Psoas muscle (tissue), 8 donors: ENCODE measurements around the gene PRORP. TPM values are rescaled to one million over a fixed set of nuclear protein-coding genes. Genes with fewer than 3 reads are reported as not detected.

Source experiments
- ATAC-seq, 4 donors: fragments of 200-7000 bp; cut with Tn5 transposase; one replicate each; pipeline ENCODE4 v1.9.1; 2020; ENCODE audit warnings: moderate library complexity in 3 of 4, mild to moderate bottlenecking in 2 of 4
- DNase-seq, 2 donors: peaks; one replicate each; pipeline ENCODE4 v3.0.0-alpha.2; 2020
- H3K27ac ChIP-seq: fragments of 200-600 bp; one replicate; pipeline ENCODE4 v1.8.0; 2022
- H3K27me3 ChIP-seq, 3 donors: fragments of 200-600 bp in 1 of 3; one replicate each; pipeline versions ENCODE4 v1.6.1 to v1.8.0; 2013 to 2022; ENCODE audit warnings: low read length in 2 of 3, mild to moderate bottlenecking in 2 of 3, moderate library complexity in 1 of 3; ENCODE audit not compliant: insufficient read depth in 3 of 3
- H3K36me3 ChIP-seq, 2 donors: fragments of 200-600 bp in 1 of 2; one replicate each; pipeline versions ENCODE4 v1.6.1 to v1.8.0; 2013 to 2022; ENCODE audit warnings: low read depth in 1 of 2, mild to moderate bottlenecking in 1 of 2, moderate library complexity in 1 of 2; ENCODE audit not compliant: insufficient read depth in 1 of 2
- H3K4me1 ChIP-seq: fragments of 200-600 bp; one replicate; pipeline ENCODE4 v1.8.0; 2022
- H3K4me3 ChIP-seq: fragments of 200-600 bp; one replicate; pipeline ENCODE4 v1.8.0; 2022; ENCODE audit warnings: mild to moderate bottlenecking
- H3K9me3 ChIP-seq: fragments of 200-600 bp; one replicate; pipeline ENCODE4 v1.8.0; 2022
- WGBS, 3 donors: extraction: QIAGEN DNeasy Blood & Tissue Kit; methylation state at CpG; one replicate each; pipeline versions ENCODE4 v1.1.6 to v1.1.7; 2013; 5-methylcytosine and 5-hydroxymethylcytosine counted together
- intact Hi-C, 2 donors: fragments of 100-400 bp; cut with DNase I; formaldehyde crosslinking; loops; one replicate each; pipeline versions ENCODE4 v1.11.0 to v1.14.2; 2022
- polyA plus RNA-seq, 3 donors: library from polyadenylated mRNA; stranded (reverse); fragments of 200-250 nt; gene quantifications; one replicate each; pipeline ENCODE4 v1.2.3, GENCODE V29; 2013
- total RNA-seq, 4 donors: library from RNA; stranded (reverse); fragmentation: NEBNext Ultra II Directional in 2 of 4; extraction: Animal tissue kit (Norgen Biotek cat#: 25700) in 2 of 4; gene quantifications; one replicate each; pipeline versions ENCODE4 v1.2.1 to v1.2.4, GENCODE V29; 2021 to 2023
- TF ChIP-seq, protein P1 (sequence below): fragments of 200-600 bp; IDR thresholded peaks from one replicate; pipeline ENCODE4 v1.8.0; 2022; ENCODE audit warnings: antibody characterized with exemption
- donor health status: healthy with polysubstance abuse.
- donor health status: DM: no; HTN: no; CAD: no; lungs with moderate emphysema.
- donor health status: Bipolar disorder and iron deficiency.
- donor health status: healthy.
- donor health status: DM: yes; HTN: yes; CAD: no.
- donor health status: DM: no; HTN: no; CAD: no.
- donor health status: DM: no; HTN: no; CAD: no.
- donor health status: DM: yes; HTN: yes; CAD: no.

The PRORP gene
- total and polyA plus RNA-seq, 7 donors: 11.3 to 23.5 (median 17.7) TPM

DNA sequence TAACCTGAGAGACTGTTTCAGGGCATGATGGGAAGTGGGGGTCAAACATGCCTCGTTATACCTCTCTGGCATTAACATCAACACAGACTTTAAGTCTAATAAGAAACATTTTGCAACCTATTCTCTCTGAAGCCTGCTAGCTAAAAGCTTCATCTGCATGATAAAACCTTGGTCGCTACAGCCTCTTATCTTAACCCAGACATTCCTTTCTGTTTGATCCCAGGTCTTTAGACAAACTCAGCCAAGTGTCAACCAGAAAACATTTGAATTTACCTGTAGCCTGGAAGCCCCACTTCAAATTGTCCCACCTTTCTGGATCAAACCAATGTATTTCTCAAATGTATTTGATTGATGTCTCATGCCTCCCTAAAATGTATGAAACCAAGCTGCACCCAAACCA lies 9.7 kb upstream of the PRORP start:
- DNase-seq (no peak), ATAC-seq (no peak)
- intact Hi-C loops: no loop called here
- 84 to 92% (median 86%) methylated on average over 2 of the region's 2 CpGs for WGBS, 3 donors
- Histone ChIP-seq H3K4me3 (no peak overlapping the region), H3K4me1 (no peaks in the 10 kb centered on the region), H3K27ac (no peak overlapping the region), H3K9me3 (no peaks in the 10 kb centered on the region), H3K36me3 (peaks cover 11 to 93% of the 10 kb centered on the region in 2 donors), H3K27me3 (no peaks in the 10 kb centered on the region)
- TF ChIP-seq, protein P1, sequence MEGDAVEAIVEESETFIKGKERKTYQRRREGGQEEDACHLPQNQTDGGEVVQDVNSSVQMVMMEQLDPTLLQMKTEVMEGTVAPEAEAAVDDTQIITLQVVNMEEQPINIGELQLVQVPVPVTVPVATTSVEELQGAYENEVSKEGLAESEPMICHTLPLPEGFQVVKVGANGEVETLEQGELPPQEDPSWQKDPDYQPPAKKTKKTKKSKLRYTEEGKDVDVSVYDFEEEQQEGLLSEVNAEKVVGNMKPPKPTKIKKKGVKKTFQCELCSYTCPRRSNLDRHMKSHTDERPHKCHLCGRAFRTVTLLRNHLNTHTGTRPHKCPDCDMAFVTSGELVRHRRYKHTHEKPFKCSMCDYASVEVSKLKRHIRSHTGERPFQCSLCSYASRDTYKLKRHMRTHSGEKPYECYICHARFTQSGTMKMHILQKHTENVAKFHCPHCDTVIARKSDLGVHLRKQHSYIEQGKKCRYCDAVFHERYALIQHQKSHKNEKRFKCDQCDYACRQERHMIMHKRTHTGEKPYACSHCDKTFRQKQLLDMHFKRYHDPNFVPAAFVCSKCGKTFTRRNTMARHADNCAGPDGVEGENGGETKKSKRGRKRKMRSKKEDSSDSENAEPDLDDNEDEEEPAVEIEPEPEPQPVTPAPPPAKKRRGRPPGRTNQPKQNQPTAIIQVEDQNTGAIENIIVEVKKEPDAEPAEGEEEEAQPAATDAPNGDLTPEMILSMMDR: no peak

DNA sequence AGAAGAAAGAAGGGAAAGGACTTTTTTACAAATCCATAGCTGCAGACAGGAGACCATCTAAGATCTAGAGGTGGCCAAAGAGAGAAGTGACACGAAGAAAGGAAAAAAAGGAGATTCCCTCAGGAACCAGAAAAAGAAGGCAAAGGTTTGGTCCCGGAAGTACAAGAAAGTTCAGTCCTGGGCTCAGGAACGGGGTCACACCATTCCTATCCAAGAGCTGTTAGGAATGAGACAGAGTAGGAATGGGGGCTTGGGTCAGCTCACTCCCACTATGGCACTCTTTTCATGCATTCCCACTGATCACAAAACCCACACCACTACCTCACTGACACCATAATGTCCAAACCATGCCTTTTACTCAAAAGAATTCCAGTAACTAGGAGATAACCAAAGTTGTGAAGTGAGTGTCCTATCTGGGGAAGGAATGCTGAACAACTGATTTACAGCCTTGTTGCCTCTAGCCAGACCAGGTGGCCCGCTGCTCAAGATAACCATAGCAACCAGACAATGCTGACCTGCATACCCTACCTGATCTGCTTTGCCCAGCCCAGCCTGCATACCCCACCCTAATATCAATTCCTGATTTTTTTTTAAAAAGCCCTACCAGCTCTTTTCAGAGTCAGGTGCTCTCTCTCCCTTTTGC lies 8.9 kb upstream of the PRORP start:
- Histone ChIP-seq H3K9me3 (no peaks in the 10 kb centered on the region), H3K27ac (no peak overlapping the region), H3K4me1 (no peaks in the 10 kb centered on the region), H3K4me3 (no peak overlapping the region), H3K36me3 (peaks cover 11 to 85% of the 10 kb centered on the region in 2 donors), H3K27me3 (no peaks in the 10 kb centered on the region)
- ATAC-seq (no peak), DNase-seq (no peak)
- TF ChIP-seq, protein P1: no peak
- intact Hi-C loops: no loop called here
- WGBS, 3 donors: 96 to 98% (median 96%) methylated on average over 4 of the region's 4 CpGs

DNA sequence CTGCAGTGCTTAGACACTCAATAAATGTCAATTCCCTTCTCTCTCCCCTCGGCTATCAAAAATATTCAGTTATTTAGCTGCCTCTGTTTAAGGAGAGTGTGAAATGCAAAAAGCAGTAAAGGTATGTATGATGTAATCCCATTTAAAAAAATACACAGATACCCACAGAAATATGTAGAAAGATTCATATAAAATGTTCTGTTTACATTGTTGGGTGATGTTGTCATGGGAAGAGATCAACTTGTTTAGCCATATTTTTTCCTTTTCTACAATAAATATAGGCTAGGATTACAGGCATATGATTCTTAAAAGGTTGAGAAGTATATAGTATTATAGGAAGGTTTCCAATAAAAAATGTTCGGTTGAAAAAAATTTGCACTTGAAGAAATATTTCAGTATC lies 8.3 kb upstream of the PRORP start:
- intact Hi-C loops: no loop called here

DNA sequence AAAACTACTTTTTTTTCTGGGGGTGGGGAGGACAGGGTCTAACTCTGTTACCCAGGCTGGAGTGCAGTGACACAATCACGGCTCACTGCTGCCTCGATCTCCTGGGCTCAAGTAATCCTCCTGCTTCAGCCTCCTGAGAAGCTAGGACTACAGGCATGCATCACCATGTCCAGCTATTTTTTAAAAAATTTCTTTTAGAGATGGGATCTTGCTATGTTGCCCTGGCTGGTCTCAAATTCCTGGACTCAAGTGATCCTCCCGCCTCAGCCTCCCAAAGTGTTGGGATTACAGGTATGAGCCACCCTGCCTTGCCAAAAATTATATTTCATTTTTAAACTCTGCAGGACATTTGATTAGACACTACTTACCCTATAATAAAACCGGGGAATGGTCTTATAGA lies 6.1 kb upstream of the PRORP start:
- 90 to 96% (median 95%) methylated on average over 4 of the region's 4 CpGs for WGBS, 3 donors
- no peaks in the 10 kb centered on the region for H3K27me3 ChIP-seq
- H3K4me1 ChIP-seq: peaks cover 9% of the 10 kb centered on the region
- no peak for ATAC-seq
- no peak overlapping the region for H3K27ac ChIP-seq
- intact Hi-C loops: no loop called here
- H3K36me3 ChIP-seq: peaks cover 7 to 72% of the 10 kb centered on the region in 2 donors
- DNase-seq: no peak
- TF ChIP-seq, protein P1: no peak
- no peaks in the 10 kb centered on the region for H3K9me3 ChIP-seq
- H3K4me3 ChIP-seq: no peak overlapping the region

More for the DNA sequence above, 8.3 kb upstream of the PRORP start:
- Histone ChIP-seq H3K4me1 (no peaks in the 10 kb centered on the region), H3K36me3 (peaks cover 11 to 85% of the 10 kb centered on the region in 2 donors), H3K27me3 (no peaks in the 10 kb centered on the region), H3K9me3 (no peaks in the 10 kb centered on the region), H3K4me3 (no peak overlapping the region), H3K27ac (no peak overlapping the region)
- no peak for DNase-seq
- WGBS, 3 donors: 70 to 96% (median 93%) methylated on average over 2 of the region's 2 CpGs
- no peak for ATAC-seq
- TF ChIP-seq, protein P1: no peak

DNA sequence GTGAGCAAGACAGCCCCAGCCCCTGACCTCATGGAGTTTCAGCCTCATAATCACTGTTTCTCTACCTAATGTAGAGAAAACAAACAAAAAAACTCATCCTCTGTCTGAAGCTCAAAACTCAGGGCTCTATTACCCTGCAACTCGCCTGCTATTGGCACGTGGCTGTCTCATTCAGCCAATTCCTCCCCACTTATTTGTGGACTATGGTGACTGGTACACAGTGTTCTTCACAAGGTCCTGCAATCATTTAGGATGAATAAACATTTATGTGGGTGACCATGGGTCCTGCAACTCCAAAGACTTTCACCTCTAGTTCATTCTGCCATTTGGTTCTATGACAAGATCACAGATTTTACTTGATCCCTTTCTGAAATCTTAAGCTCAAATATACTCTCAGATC lies 5.2 kb upstream of the PRORP start:
- Histone ChIP-seq H3K4me1 (peaks cover 9% of the 10 kb centered on the region), H3K27ac (no peak overlapping the region), H3K27me3 (no peaks in the 10 kb centered on the region), H3K9me3 (no peaks in the 10 kb centered on the region), H3K4me3 (no peak overlapping the region), H3K36me3 (peaks cover 0 to 63% of the 10 kb centered on the region in 2 donors)
- ATAC-seq (no peak), DNase-seq (no peak)
- TF ChIP-seq, protein P1: no peak
- intact Hi-C loops: no loop called here
- WGBS, 3 donors: 58 to 90% (median 89%) methylated on average over 2 of the region's 2 CpGs
